Measurements from ENCODE around the gene HCFC1. TPM values are rescaled to one million over a fixed set of nuclear protein-coding genes. Genes with fewer than 3 reads are reported as not detected.

The HCFC1 gene
- total and polyA plus RNA-seq, 2 of the 8 experiments (the other 6 are each of a cell fraction or from before 2014, with no cell fraction given) = 24.9 to 117 TPM

- no peak overlapping the region for H2AK5ac ChIP-seq (ENCODE audit: low read depth, low read length)
- no peak overlapping the region for H3K56ac ChIP-seq (replicated peaks; ENCODE audit: insufficient read length, low read depth, low read length)
- no peak for FAIRE-seq
- H2BK12ac ChIP-seq (ENCODE audit: low read depth, low read length) = no peak overlapping the region
- 14% methylated on average over 19 of the region's 25 CpGs; no CpG with 5 or more reads in 1 of the 2 experiments for WGBS, 2 experiments (ENCODE audit: extremely low coverage in 1 of 2, insufficient coverage in 1 of 2, insufficient read length in 1 of 2, insufficient replicate concordance in 2 of 2, low coverage in 1 of 2, low lambda C conversion rate in 2 of 2, missing lambda C conversion rate in 1 of 2)
- no peaks in the 10 kb centered on the region for H3K36me3 ChIP-seq (ENCODE audit: control insufficient read depth in 2 of 4, insufficient read depth in 4 of 4, low read length in 3 of 4)
- H4K5ac ChIP-seq (ENCODE audit: insufficient read length, low read depth, low read length) = no peak overlapping the region
- no peaks in the 10 kb centered on the region for H3K27me3 ChIP-seq (replicated peaks in 1 of 4; ENCODE audit: control insufficient read depth in 3 of 4, extremely low read depth in 1 of 4, insufficient read depth in 3 of 4, low read length in 3 of 4)
- peak overlapping the region in 2 of 4 experiments; percentile 8 to 30; a peak in 2 of 7 replicates for H3K9ac ChIP-seq (replicated peaks in 1 of 4; ENCODE audit: extremely low read depth in 1 of 4, low read depth in 3 of 4, low read length in 3 of 4)
- H2AFZ ChIP-seq (ENCODE audit: low read length) = no peak overlapping the region
- H3K79me2 ChIP-seq (ENCODE audit: control insufficient read depth in 1 of 2, insufficient read depth in 2 of 2, low read length in 2 of 2) = peaks cover 44 to 64% of the 10 kb centered on the region in 2 experiments
- H3K4ac ChIP-seq (replicated peaks; ENCODE audit: insufficient read length, low read depth, low read length) = no peak overlapping the region
- POLR2A ChIA-PET (ENCODE audit: partially characterized antibody) = interaction anchor here (0.9 to 4.0 kb wide), 11 partner anchors 12 to 441 kb away, joined by 3 to 26 read pairs (median 4); partner anchors contain the start of genes ARHGAP4 and RENBP
- peaks cover 18 to 29% of the 10 kb centered on the region in 2 experiments for H4K20me1 ChIP-seq (replicated peaks in 1 of 2; ENCODE audit: control insufficient read depth in 1 of 2, insufficient read depth in 2 of 2, low read length in 2 of 2)
- H3K9me3 ChIP-seq (ENCODE audit: insufficient read depth in 2 of 2, low read depth in 1 of 2, low read length in 1 of 2) = no peaks in the 10 kb centered on the region
- peak overlapping the region; percentile 66 to 85 for H3K4me2 ChIP-seq (ENCODE audit: insufficient read depth in 1 of 2, low read depth in 2 of 2, low read length in 2 of 2)
- H3K14ac ChIP-seq (ENCODE audit: insufficient read length) = no peak overlapping the region
- peaks cover 8% of the 10 kb centered on the region; the same call in 1 of the 2 replicates for H3K23me2 ChIP-seq (ENCODE audit: low read depth, low read length)
- no peak overlapping the region for H3K23ac ChIP-seq (ENCODE audit: insufficient read length)
- CTCF ChIA-PET (ENCODE audit: partially characterized antibody) = interaction anchor here (1.0 to 11.2 kb wide), 5 partner anchors 21 to 91 kb away, joined by 4 to 102 read pairs (median 5); partner anchors contain the start of gene RENBP
- H3K4me1 ChIP-seq (replicated peaks in 1 of 4; ENCODE audit: control insufficient read depth in 3 of 4, insufficient read depth in 4 of 4, low read length in 3 of 4) = peaks cover 4 to 26% (median 16%) of the 10 kb centered on the region in 4 experiments
- no peak overlapping the region for H2BK120ac ChIP-seq (replicated peaks; ENCODE audit: low read depth, low read length)
- H3K4me3 ChIP-seq (ENCODE audit: extremely low read depth in 1 of 4, insufficient read depth in 2 of 4, low read depth in 3 of 4, low read length in 4 of 4) = peak overlapping the region; percentile 64 to 99 (median 82)
- H3K27ac ChIP-seq (ENCODE audit: low read depth, low read length) = no peak overlapping the region
- TF ChIP-seq CTBP2 (IDR thresholded peaks at IDR 0.05; ENCODE audit: borderline replicate concordance, insufficient read depth, insufficient read length, low read length) (no peak), EGR1 (IDR thresholded peaks at IDR 0.05; ENCODE audit: borderline replicate concordance, low read depth, low read length) (no peak)
- H4K8ac ChIP-seq (ENCODE audit: extremely low read depth, insufficient read depth, low read length) = no peak overlapping the region
- no peak overlapping the region for H2BK5ac ChIP-seq (ENCODE audit: low read depth, low read length)
- DNase-seq (ENCODE audit: low read depth in 1 of 2, low spot score in 2 of 2) = no peak
- H4K91ac ChIP-seq (replicated peaks; ENCODE audit: insufficient read length, low read length) = no peak overlapping the region
- H3K18ac ChIP-seq (ENCODE audit: extremely low read depth, low read length) = no peak overlapping the region; the same call in 1 of the 2 replicates
- H2BK15ac ChIP-seq (ENCODE audit: low read length) = no peak overlapping the region
- H3K79me1 ChIP-seq (ENCODE audit: low read depth, low read length) = peaks cover 1% of the 10 kb centered on the region; the same call in 1 of the 2 replicates
- no peak overlapping the region for H2BK20ac ChIP-seq (ENCODE audit: low read length)
Measured at GRCh38 chrX:153969125-153969903, 2.3 kb downstream of the HCFC1 start.
